Gastroesophageal sphincter (tissue), 4 donors: ENCODE data around the gene MAP3K10. TPM values are rescaled to one million over a fixed set of nuclear protein-coding genes. Genes with fewer than 3 reads are reported as not detected.

ENCODE experiments used
- ATAC-seq: fragments of 150-250 bp; one replicate; pipeline ENCODE4 v1.9.1; 2016; ENCODE audit warnings: mild to moderate bottlenecking, moderate library complexity
- H3K27ac ChIP-seq, 4 donors: fragments of 200-600 bp; sonication (generic) in 3 of 4; 1 replicate in 3 of 4; 2 replicates in 1 of 4; pipeline ENCODE4 v1.5.1; 2016 to 2019
- H3K27me3 ChIP-seq: fragments of 200-600 bp; sonication (generic); one replicate; pipeline ENCODE4 v1.5.1; 2019
- H3K36me3 ChIP-seq, 2 donors: fragments of 200-600 bp; sonication (generic); one replicate each; pipeline ENCODE4 v1.5.1; 2019; ENCODE audit warnings: control low read depth in 1 of 2
- H3K4me1 ChIP-seq, 3 donors: fragments of 200-600 bp; sonication (generic); 1 replicate in 2 of 3; 2 replicates in 1 of 3; pipeline ENCODE4 v1.5.1; 2016 to 2019; ENCODE audit warnings: control low read depth in 2 of 3
- H3K4me3 ChIP-seq, 2 donors: fragments of 200-600 bp; sonication (generic); one replicate each; pipeline ENCODE4 v1.5.1; 2019; ENCODE audit warnings: mild to moderate bottlenecking in 1 of 2, moderate library complexity in 1 of 2
- H3K9me3 ChIP-seq, 3 donors: fragments of 200-600 bp; sonication (generic); one replicate each; pipeline ENCODE4 v1.5.1; 2017 to 2019; ENCODE audit warnings: control low read depth in 2 of 3
- CTCF ChIP-seq, 4 experiments: fragments of 200-600 bp in 2 of 4; fragments of 450-650 bp in 2 of 4; sonication (generic) in 1 of 4; IDR thresholded peaks; one replicate each; pipeline ENCODE4 v1.5.1; 2017 to 2019; ENCODE audit warnings: antibody characterized with exemption in 4 of 4, mild to moderate bottlenecking in 2 of 4, moderate library complexity in 2 of 4
- EP300 ChIP-seq: sonication (generic); formaldehyde crosslinking; IDR thresholded peaks from one replicate; pipeline ENCODE4 v1.6.1; 2017; ENCODE audit warnings: antibody characterized with exemption, mild to moderate bottlenecking
- POLR2A ChIP-seq, 2 donors: fragments of 450-650 bp; IDR thresholded peaks; one replicate each; pipeline ENCODE4 v1.6.1; 2017; ENCODE audit warnings: antibody characterized with exemption in 2 of 2, mild to moderate bottlenecking in 2 of 2, moderate library complexity in 1 of 2
- POLR2AphosphoS5 ChIP-seq: sonication (generic); formaldehyde crosslinking; IDR thresholded peaks from one replicate; pipeline ENCODE4 v1.6.1; 2017; ENCODE audit warnings: antibody characterized with exemption
- WGBS, 2 donors: methylation state at CpG; one replicate each; pipeline ENCODE4 v1.1.5; 2018; ENCODE audit warnings: low coverage in 1 of 2; 5-methylcytosine and 5-hydroxymethylcytosine counted together
- total RNA-seq, 4 donors: library from RNA; depleted of rRNA; stranded (reverse); fragments of >200 nt; gene quantifications; one replicate each; pipeline ENCODE4 v1.1.0, GENCODE V29; 2016

The MAP3K10 gene
- total RNA-seq, 4 donors from 2014 or later, result 9.8 to 21.3 (median 16.4) TPM

- Histone ChIP-seq H3K36me3 (peaks cover 0 to 51% of the 10 kb centered on the region in 2 donors), H3K4me1 (peaks cover 0 to 63% (median 21%) of the 10 kb centered on the region in 3 donors), H3K4me3 (no peak overlapping the region), H3K27ac (no peak overlapping the region), H3K9me3 (no peaks in the 10 kb centered on the region), H3K27me3 (no peaks in the 10 kb centered on the region)
- TF ChIP-seq POLR2A (IDR thresholded peaks at IDR 0.05) (no peak), CTCF (IDR thresholded peaks at IDR 0.05) (no peak), EP300 (no peak), POLR2AphosphoS5 (no peak)
- ATAC-seq, result peak; percentile 38
- 73% methylated on average over 9 of the region's 9 CpGs; no CpG with 5 or more reads in 1 of the 2 donors for WGBS, 2 donors
Measured at GRCh38 chr19:40245506-40246128, 54.4 kb downstream of the MAP3K10 start.

- TF ChIP-seq POLR2A (IDR thresholded peaks at IDR 0.05) (no peak), EP300 (no peak), CTCF (IDR thresholded peaks at IDR 0.05) (no peak), POLR2AphosphoS5 (no peak)
- H3K9me3 ChIP-seq, result no peaks in the 10 kb centered on the region
Measured at GRCh38 chr19:40246292-40247073, 55.3 kb downstream of the MAP3K10 start.

GRCh38 chr19:40247178-40247577 is 56.0 kb downstream of the MAP3K10 start:
- no peaks in the 10 kb centered on the region for H3K27me3 ChIP-seq
- TF ChIP-seq POLR2A (IDR thresholded peaks at IDR 0.05) (no peak), CTCF (IDR thresholded peaks at IDR 0.05) (no peak), EP300 (no peak), POLR2AphosphoS5 (no peak)
- no peak for ATAC-seq
- no CpG with 5 or more reads among the region's 6 CpGs for WGBS, 2 donors
- H3K4me3 ChIP-seq, result no peak overlapping the region
- H3K36me3 ChIP-seq, result peaks cover 0 to 49% of the 10 kb centered on the region in 2 donors
- H3K9me3 ChIP-seq, result no peaks in the 10 kb centered on the region
- peaks cover 0 to 59% (median 18%) of the 10 kb centered on the region in 3 donors for H3K4me1 ChIP-seq
- no peak overlapping the region for H3K27ac ChIP-seq

More at GRCh38 chr19:40246292-40247073, 55.3 kb downstream of the MAP3K10 start:
- no peaks in the 10 kb centered on the region for H3K27me3 ChIP-seq
- H3K36me3 ChIP-seq, result peaks cover 0 to 49% of the 10 kb centered on the region in 2 donors
- H3K4me1 ChIP-seq, result peaks cover 0 to 58% (median 21%) of the 10 kb centered on the region in 3 donors
- no peak overlapping the region for H3K4me3 ChIP-seq
- no peak for ATAC-seq
- 80 to 86% methylated on average over 2 to 4 of the region's 16 CpGs for WGBS, 2 donors
- no peak overlapping the region for H3K27ac ChIP-seq

- Histone ChIP-seq H3K27ac (no peak overlapping the region), H3K4me3 (no peak overlapping the region), H3K4me1 (peaks cover 0 to 58% (median 12%) of the 10 kb centered on the region in 3 donors), H3K36me3 (peaks cover 0 to 51% of the 10 kb centered on the region in 2 donors), H3K9me3 (no peaks in the 10 kb centered on the region), H3K27me3 (no peaks in the 10 kb centered on the region)
- WGBS, 2 donors, result 80 to 82% methylated on average over 1 to 5 of the region's 12 CpGs
- TF ChIP-seq POLR2AphosphoS5 (no peak), CTCF (IDR thresholded peaks at IDR 0.05) (no peak), EP300 (no peak), POLR2A (IDR thresholded peaks at IDR 0.05) (no peak)
- ATAC-seq, result no peak
Measured at GRCh38 chr19:40247735-40248262, 56.6 kb downstream of the MAP3K10 start.
